ENCODE results near the gene UBXN10.
A peak's percentile ranks its signal among the peaks of the same experiment; 100 is the strongest.

UBXN10 gene

DNA sequence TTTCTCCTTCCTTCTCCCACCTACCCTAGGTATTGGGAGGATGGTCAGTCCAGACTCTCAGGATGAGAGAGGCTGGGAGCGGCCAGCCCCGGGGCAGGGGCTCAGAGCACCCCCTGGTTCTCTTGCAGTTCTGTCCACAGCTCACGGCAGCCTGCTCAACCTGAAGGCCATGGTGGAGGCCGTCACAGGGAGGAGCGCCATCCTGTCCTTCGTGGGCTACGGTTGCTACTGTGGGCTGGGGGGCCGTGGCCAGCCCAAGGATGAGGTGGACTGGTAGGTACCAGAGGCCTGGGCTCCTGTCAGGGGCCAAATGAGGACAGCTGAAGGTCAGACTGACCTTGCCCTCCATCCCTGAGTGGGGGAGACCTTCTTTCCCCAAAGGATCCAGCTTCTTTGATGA is 42.6 kb upstream of the UBXN10 start:
- Histone ChIP-seq H3K36me3 (ENCODE audit: control insufficient read depth, insufficient read depth, low read length) (no peaks in the 10 kb centered on the region), H3K4me3 (ENCODE audit: low read depth, low read length) (no peak overlapping the region), H3K9me3 (ENCODE audit: control insufficient read depth, insufficient read depth, low read length) (no peaks in the 10 kb centered on the region), H3K9ac (ENCODE audit: low read depth, low read length) (no peak overlapping the region), H3K27me3 (ENCODE audit: control insufficient read depth, insufficient read depth, low read length) (no peaks in the 10 kb centered on the region), H3K4me1 (ENCODE audit: control insufficient read depth, insufficient read depth, low read length) (peaks cover 2% of the 10 kb centered on the region)

DNA sequence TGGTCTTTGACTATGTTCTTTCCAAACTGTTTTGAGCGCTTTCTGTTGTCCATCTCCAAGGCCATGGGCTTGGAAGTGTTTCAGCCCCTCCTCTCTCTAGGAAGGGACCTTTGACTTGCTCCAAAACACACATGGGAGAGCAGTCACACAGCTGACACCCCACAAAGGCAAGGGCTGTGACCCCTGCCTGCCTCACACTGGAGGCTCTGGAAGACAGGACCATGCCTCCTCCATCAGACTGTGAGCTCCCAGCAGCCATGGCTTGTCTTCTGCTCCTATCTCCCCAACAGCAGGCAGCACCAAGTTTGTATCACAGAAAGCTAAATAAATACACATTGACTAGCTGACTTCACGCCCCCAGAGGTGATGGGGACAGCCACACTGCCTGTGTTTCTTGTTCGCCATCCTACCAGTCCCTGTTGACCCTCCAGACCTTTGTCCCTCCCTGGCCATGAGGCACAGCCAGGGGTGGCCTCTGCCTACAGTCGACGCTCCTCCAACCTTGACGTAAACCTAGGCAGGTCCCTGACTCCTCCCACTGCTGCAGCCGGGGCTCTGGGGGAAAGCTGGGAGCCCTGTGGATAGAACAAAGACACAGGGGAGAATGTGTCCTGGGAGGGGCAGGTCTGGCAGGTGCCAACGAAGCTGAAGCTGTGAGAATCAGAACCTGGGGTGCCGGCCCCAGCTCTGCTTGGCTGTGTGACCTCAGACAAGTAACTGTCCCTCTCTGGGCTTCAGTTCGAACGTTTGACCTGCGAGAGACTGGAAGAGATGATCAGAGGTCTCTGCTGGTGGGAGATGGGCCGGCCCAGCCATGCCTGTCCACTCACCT is 41.9 kb upstream of the UBXN10 start:
- H3K27me3 ChIP-seq (ENCODE audit: control insufficient read depth, insufficient read depth, low read length) = no peaks in the 10 kb centered on the region
- no peak overlapping the region for H3K4me3 ChIP-seq (ENCODE audit: low read depth, low read length)
- no peaks in the 10 kb centered on the region for H3K36me3 ChIP-seq (ENCODE audit: control insufficient read depth, insufficient read depth, low read length)
- no peak overlapping the region for H3K9ac ChIP-seq (ENCODE audit: low read depth, low read length)
- H3K4me1 ChIP-seq (ENCODE audit: control insufficient read depth, insufficient read depth, low read length) = peaks cover 2% of the 10 kb centered on the region
- H3K9me3 ChIP-seq (ENCODE audit: control insufficient read depth, insufficient read depth, low read length) = no peaks in the 10 kb centered on the region

DNA sequence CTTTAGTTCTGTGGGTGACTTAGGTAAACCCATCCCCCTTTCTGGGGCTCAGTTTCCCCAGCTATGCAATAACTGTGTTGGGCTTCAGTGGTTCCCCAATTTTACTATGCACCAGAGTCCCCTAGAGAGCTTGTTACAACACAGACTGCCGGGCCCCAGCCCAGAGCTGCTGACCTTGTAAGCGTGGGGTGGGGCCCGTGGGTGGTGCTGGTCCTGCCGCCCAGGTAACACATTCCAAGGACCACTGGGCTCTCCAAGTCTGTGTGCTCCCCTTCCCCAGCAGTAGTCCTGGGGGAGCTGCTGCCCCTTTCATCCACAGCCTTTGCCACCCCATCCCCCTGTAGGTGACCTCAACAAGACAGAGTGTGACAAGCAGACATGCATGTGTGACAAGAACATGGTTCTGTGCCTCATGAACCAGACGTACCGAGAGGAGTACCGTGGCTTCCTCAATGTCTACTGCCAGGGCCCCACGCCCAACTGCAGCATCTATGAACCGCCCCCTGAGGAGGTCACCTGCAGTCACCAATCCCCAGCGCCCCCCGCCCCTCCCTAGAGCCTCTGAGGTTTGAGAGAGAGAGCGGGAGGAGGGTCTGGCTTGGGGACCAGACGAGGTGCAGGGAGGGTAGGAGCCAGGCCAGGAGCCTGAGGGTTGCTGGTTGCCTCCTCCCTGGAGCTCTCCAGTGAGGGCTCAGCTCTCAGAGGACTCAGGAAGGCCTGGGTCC is 37.9 kb upstream of the UBXN10 start:
- H3K4me3 ChIP-seq (ENCODE audit: low read depth, low read length) = no peak overlapping the region
- no peaks in the 10 kb centered on the region for H3K36me3 ChIP-seq (ENCODE audit: control insufficient read depth, insufficient read depth, low read length)
- H3K9ac ChIP-seq (ENCODE audit: low read depth, low read length) = no peak overlapping the region
- H3K27me3 ChIP-seq (ENCODE audit: control insufficient read depth, insufficient read depth, low read length) = no peaks in the 10 kb centered on the region
- H3K4me1 ChIP-seq (ENCODE audit: control insufficient read depth, insufficient read depth, low read length) = peaks cover 9% of the 10 kb centered on the region
- no peaks in the 10 kb centered on the region for H3K9me3 ChIP-seq (ENCODE audit: control insufficient read depth, insufficient read depth, low read length)

DNA sequence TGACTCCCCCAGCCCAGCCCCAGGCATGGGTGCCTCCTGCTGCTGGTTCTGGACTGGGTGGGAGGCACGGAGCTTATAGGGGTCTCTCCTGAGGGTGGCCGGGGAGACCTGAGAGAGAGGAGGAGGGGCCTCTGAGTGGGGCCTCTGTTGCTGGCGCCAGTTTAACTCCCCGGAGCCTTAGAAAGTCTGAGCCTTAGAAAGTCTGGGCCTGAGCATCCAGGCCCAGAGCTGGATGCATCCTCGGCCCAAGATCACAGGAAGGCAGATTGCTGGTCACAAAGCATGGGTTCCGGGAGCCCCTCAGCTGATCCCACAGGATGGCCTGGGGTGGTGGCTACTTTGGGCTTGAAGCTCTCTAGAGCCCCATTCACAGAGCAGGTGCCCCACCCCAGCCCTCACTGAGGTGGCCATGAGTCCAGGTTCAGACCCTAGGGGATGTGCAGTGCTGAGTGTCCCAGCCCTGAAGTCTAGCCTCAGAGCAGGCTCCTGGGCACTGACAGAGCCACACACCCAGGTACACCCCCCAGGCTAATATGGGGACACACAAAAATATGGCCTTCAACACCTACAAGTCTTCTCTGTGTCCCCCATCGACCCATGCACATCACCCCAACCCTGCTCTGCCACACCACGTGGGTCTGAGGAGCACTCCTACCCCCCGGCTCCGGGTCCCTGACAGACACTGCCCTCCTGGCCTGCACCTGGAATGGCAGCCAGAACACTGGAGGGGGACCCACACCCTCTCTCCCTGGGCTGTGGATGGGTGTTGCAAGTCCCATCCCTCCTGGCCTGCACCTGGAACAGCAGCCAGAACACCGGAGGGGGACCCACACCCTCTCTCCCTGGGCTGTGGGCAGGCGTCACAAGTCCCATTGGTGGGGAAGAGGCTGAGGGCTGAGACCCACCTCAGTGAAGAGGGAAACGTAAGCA is 37.1 kb upstream of the UBXN10 start:
- Histone ChIP-seq H3K9ac (ENCODE audit: low read depth, low read length) (no peak overlapping the region), H3K27me3 (ENCODE audit: control insufficient read depth, insufficient read depth, low read length) (no peaks in the 10 kb centered on the region), H3K4me3 (ENCODE audit: low read depth, low read length) (no peak overlapping the region), H3K36me3 (ENCODE audit: control insufficient read depth, insufficient read depth, low read length) (no peaks in the 10 kb centered on the region), H3K9me3 (ENCODE audit: control insufficient read depth, insufficient read depth, low read length) (no peaks in the 10 kb centered on the region), H3K4me1 (ENCODE audit: control insufficient read depth, insufficient read depth, low read length) (peaks cover 9% of the 10 kb centered on the region)

DNA sequence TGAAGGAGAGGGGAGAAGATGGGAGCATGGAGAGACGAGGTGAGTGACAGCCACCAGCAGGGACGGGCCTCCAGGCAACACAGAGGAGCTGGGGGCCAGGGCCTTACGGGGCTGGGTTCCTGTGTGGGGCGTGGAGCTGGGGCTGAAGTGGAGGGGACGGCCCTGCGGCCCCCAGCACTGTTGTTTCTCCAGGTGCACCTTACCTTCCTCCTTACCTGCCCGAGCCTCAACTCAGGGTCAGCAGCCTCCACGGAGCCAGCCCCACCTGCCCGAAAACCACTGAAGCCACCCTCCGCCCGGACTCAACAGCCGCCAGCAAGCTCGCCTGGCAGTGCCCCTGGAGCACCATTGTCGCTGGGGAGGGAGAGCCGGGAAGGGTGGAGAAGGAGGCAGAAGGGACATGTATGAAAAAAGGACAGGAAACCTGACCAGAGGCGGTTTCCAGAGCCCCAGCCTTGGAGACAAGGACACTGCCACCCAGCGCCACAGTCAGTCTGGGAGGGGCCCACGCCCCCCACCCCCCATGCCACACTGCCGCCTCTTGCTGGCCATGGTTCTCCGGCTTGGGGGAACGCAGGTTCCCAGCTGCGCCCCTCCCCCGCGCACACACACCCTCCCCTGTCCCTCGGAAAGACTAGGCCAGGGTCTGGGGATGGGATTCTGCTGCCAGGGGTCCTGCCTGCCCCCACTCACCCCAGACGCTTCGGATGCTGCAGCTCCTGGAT is 36.1 kb upstream of the UBXN10 start:
- Histone ChIP-seq H3K4me1 (ENCODE audit: control insufficient read depth, insufficient read depth, low read length) (peaks cover 9% of the 10 kb centered on the region), H3K4me3 (ENCODE audit: low read depth, low read length) (no peak overlapping the region), H3K27me3 (ENCODE audit: control insufficient read depth, insufficient read depth, low read length) (no peaks in the 10 kb centered on the region), H3K9me3 (ENCODE audit: control insufficient read depth, insufficient read depth, low read length) (no peaks in the 10 kb centered on the region), H3K36me3 (ENCODE audit: control insufficient read depth, insufficient read depth, low read length) (no peaks in the 10 kb centered on the region), H3K9ac (ENCODE audit: low read depth, low read length) (no peak overlapping the region)

DNA sequence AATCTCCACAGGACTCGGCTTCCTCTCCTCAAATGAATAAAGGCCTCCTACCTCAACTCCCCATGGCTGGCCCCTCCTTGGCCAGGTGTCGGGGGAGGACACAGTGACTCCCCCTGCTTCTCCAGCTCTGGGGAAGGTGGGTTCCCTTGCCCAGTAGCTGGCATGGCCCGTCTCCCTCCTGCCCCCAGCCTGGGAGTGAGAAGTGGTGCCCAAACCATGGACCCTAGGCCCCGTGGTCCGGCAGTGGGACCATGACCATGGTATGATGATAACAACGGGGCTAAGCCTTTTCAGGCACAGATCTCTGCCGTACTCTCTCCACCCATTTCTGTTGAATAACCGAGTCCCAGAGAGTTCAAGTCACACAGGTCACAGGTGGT is 35.6 kb upstream of the UBXN10 start:
- Histone ChIP-seq H3K9ac (ENCODE audit: low read depth, low read length) (no peak overlapping the region), H3K4me1 (ENCODE audit: control insufficient read depth, insufficient read depth, low read length) (peaks cover 9% of the 10 kb centered on the region), H3K27me3 (ENCODE audit: control insufficient read depth, insufficient read depth, low read length) (no peaks in the 10 kb centered on the region)

DNA sequence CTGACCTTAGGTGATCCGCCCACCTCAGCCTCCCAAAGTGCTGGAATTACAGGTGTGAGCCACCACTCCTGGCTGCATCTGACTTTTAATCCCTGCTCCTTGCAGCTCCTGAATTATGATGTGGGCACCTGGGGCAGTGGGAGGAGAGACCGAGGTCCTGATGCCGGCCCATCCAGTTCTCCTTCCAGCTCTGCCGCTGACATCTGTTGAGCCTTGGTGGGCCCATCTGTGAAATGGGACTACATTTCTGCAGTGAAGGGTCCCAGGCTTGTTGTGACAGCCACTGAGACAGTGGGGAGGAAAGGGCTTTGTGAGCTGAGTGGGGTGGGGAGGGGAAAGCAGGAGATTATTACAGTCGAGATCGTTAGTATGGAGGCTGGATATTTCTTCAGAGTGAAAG is 34.9 kb upstream of the UBXN10 start:
- Histone ChIP-seq H3K36me3 (ENCODE audit: control insufficient read depth, insufficient read depth, low read length) (no peaks in the 10 kb centered on the region), H3K4me1 (ENCODE audit: control insufficient read depth, insufficient read depth, low read length) (peaks cover 9% of the 10 kb centered on the region), H3K9me3 (ENCODE audit: control insufficient read depth, insufficient read depth, low read length) (no peaks in the 10 kb centered on the region), H3K4me3 (ENCODE audit: low read depth, low read length) (no peak overlapping the region), H3K9ac (ENCODE audit: low read depth, low read length) (no peak overlapping the region), H3K27me3 (ENCODE audit: control insufficient read depth, insufficient read depth, low read length) (no peaks in the 10 kb centered on the region)

More for the DNA sequence above, 35.6 kb upstream of the UBXN10 start:
- H3K9me3 ChIP-seq (ENCODE audit: control insufficient read depth, insufficient read depth, low read length) = no peaks in the 10 kb centered on the region
- H3K36me3 ChIP-seq (ENCODE audit: control insufficient read depth, insufficient read depth, low read length) = no peaks in the 10 kb centered on the region
- H3K4me3 ChIP-seq (ENCODE audit: low read depth, low read length) = no peak overlapping the region

DNA sequence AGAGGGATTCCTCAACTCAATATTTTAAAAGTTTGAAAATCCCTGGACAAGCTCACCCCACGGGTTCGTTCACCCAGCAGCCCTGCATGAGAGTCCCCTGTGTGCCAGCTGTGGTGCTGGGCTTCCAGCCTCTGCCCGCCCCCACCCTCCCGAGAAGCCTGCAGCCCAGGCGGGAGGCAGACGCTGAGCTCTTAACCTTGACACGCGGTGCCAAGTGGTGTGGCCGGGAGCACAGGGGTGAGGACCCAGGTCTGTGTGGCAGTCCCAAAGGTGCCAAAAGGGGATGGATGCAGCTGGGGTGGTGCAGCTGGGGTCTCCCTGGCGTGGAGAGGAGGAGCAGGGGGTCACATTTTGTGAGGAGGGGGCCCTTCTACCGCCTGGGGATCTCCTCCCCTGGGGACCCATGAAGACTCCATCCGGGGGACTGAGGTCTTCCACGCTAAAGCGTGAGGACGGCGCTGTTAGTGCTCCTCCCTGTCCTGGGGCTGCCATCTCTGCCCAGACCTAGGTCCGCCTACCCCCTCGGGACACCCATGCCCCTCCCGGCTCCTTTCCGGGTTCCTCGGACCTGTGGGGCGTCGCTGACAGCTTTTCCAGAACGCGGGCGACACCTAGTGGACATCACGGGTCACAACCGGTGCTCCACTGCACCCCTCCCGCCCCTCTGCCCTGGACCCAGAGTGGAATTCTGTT is 33.8 kb upstream of the UBXN10 start:
- Histone ChIP-seq H3K9me3 (ENCODE audit: control insufficient read depth, insufficient read depth, low read length) (no peaks in the 10 kb centered on the region), H3K9ac (ENCODE audit: low read depth, low read length) (no peak overlapping the region), H3K27me3 (ENCODE audit: control insufficient read depth, insufficient read depth, low read length) (no peaks in the 10 kb centered on the region), H3K4me3 (ENCODE audit: low read depth, low read length) (peak overlapping the region; percentile 39), H3K36me3 (ENCODE audit: control insufficient read depth, insufficient read depth, low read length) (no peaks in the 10 kb centered on the region), H3K4me1 (ENCODE audit: control insufficient read depth, insufficient read depth, low read length) (peaks cover 9% of the 10 kb centered on the region)

DNA sequence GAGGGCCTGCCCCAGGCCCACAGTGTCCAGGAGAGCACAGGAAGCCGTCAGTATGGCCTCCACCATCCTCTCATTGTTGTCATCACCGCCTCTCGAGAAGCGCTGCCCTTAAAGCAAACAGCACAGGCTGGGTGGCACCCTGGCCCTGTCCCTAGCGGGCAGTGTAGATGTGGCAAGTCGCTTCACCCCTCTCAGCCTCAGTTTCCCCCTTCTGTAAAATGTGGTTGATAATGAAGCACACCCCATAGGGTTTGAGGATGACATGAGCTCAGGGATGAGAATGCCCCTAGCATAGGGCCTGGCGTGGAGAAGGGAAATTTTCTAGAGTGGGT is 33.3 kb upstream of the UBXN10 start:
- Histone ChIP-seq H3K4me3 (ENCODE audit: low read depth, low read length) (no peak overlapping the region), H3K36me3 (ENCODE audit: control insufficient read depth, insufficient read depth, low read length) (no peaks in the 10 kb centered on the region), H3K9ac (ENCODE audit: low read depth, low read length) (no peak overlapping the region), H3K4me1 (ENCODE audit: control insufficient read depth, insufficient read depth, low read length) (peaks cover 8% of the 10 kb centered on the region), H3K9me3 (ENCODE audit: control insufficient read depth, insufficient read depth, low read length) (no peaks in the 10 kb centered on the region), H3K27me3 (ENCODE audit: control insufficient read depth, insufficient read depth, low read length) (no peaks in the 10 kb centered on the region)

DNA sequence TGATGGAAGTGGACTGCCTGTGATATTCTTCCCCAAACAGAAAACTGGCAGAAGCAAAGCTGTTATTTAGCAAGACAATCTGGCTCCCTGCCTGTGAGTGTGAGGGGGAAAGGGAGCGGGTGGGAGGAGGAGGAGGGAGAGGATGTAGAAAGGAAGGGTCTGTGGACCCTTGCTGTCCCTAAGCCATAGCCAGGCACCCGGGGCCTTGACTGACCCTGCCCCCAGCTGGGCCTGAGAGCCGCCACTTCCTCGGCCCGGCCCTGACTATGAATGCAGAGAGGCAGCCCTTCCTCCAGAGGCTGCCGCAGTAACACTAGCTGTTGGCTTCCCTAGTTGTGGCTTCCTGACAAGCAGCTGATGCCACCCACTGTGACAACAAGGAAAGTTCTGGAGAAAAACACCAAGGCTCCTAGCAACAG is 32.9 kb upstream of the UBXN10 start:
- Histone ChIP-seq H3K4me3 (ENCODE audit: low read depth, low read length) (no peak overlapping the region), H3K27me3 (ENCODE audit: control insufficient read depth, insufficient read depth, low read length) (no peaks in the 10 kb centered on the region), H3K9me3 (ENCODE audit: control insufficient read depth, insufficient read depth, low read length) (no peaks in the 10 kb centered on the region), H3K4me1 (ENCODE audit: control insufficient read depth, insufficient read depth, low read length) (peaks cover 8% of the 10 kb centered on the region), H3K36me3 (ENCODE audit: control insufficient read depth, insufficient read depth, low read length) (no peaks in the 10 kb centered on the region), H3K9ac (ENCODE audit: low read depth, low read length) (no peak overlapping the region)

Data from iPS-15b (cell line).